ENCODE data around the gene ECI1.
"Not testable (repeated sequence)": the region's sequence is repeated elsewhere in the genome, so short reads cannot be mapped to it uniquely, and the experiment has no call there.

The ECI1 gene

GRCh38 chr16:2210386-2211365 lies 40.7 kb downstream of the ECI1 start, which contains the start of gene BRICD5:
BRICD5 (minus strand) TSS chr16:2210863; CDS start chr16:2210833, 30 bp downstream.
- no peak for DNase-seq (ENCODE audit: low spot score)

DNA sequence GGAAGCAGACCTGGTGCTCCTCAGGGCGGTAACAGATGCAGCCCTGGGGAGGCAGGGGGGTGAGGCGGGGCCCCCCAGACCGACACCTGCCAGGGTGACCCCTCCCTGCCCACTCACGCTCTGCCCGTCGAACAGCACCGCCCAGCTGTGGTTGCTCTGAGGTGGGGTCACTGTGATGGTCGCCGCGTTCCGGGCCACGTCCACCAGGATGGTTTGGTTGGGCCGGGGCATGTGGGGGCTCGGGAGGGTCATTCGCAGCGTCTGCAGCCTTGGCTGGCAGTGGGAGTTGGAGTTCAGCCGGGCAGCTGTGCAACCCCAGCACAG lies 41.4 kb downstream of the ECI1 start:
- DNase-seq (ENCODE audit: low spot score) = no peak

DNA sequence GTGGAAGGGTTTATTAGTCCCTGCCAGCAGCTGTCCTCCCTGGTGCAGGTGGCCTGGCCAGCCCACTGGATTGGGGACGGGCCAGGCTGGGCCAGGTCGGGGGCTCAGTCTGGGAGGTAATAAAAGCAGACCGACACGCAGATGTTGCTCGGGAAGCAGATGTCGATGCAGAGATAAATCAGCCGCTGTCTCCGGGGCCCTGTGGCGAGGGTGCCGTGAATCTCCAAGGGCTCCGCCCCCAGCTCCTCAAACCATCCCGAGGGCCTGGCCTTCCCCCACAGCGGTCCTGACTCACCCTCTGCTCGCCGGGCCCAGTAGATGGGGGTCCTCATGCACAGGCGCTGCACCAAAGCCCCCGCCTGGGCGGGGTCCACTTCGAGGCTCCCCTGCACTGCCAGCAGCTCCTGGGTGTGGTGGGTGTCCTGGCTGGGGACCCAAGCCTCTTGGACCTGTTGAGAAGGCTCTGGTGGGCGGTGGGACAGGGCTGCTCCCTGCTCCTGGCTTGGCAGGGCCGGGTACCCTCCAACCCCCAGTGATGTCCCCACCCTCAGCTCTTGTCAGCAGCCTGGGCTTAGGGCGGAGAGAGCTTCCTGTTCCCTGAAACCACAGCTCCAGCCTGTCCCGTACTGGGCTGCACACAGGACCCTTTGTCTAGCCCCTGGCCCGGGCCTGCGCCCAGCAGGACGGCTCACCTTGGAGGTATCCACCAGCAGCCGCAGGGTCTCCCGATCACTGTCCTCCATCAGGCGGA lies 42.0 kb downstream of the ECI1 start:
- DNase-seq (ENCODE audit: low spot score) = no peak

DNA sequence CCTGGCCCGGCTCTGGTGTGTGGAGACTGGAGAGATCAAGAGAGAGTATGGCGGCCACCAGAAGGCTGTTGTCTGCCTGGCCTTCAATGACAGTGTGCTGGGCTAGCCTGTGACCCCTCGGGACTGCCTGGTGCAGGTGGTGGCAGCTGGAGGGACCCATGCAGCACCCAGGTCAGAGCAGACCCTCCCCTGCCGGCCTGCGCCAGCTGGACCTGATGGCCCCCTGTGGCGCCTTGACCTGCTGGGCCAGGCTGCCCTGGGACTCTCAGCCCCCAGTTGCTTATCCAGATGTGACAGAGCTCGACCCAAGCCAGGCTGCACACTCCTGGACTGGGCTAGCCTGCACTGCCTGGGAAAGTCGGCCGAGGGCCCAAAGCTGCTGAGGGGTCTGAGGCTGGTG lies 42.6 kb downstream of the ECI1 start:
- no peak for DNase-seq (ENCODE audit: low spot score)

- no peak for DNase-seq (ENCODE audit: low spot score)
Measured at GRCh38 chr16:2208308-2208707, 43.1 kb downstream of the ECI1 start.

GRCh38 chr16:2207872-2208271 lies 43.5 kb downstream of the ECI1 start:
- DNase-seq (ENCODE audit: low spot score) = no peak

DNA sequence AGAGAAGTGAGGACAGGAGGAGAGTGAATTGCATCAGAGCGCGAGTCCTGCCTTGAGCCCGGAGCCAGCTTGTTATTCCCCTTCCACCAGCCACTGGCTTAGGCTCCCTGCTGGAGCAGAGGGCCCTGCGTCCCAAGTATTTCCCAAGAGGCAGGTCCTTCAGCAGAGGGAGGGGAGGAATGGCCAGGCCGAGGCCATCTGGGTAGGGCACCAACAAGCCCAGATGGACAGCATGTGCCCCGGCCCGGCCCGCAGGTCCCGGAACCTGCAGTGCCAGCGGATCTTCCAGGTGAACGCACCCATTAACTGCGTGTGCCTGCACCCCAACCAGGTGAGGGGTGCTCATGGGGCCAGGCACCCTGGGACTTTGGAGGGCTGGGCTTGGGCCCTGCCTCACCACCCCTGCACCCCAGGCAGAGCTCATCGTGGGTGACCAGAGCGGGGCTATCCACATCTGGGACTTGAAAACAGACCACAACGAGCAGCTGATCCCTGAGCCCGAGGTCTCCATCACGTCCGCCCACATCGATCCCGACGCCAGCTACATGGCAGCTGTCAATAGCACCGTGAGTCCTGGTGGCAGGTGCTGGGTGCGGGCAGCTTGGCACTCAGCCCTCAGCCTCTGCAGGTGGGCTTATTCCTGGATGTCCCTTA lies 44.5 kb downstream of the ECI1 start:
- DNase-seq (ENCODE audit: low spot score) = no peak

- no peak for DNase-seq (ENCODE audit: low spot score)
Measured at GRCh38 chr16:2206420-2206779, 45.0 kb downstream of the ECI1 start.

DNA sequence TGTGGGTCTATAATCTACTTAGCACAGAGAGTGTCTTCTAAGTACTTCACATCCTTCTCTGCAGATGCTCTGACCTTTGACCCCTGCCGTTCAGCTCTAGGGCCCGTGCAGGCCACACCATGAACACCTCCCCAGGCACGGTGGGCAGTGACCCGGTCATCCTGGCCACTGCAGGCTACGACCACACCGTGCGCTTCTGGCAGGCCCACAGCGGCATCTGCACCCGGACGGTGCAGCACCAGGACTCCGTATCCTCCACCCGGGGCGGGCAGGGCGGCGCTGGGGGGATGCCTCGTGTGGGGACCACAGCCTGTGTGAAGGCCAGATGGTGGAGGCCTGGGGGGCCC lies 45.4 kb downstream of the ECI1 start:
- DNase-seq (ENCODE audit: low spot score) = no peak

DNA sequence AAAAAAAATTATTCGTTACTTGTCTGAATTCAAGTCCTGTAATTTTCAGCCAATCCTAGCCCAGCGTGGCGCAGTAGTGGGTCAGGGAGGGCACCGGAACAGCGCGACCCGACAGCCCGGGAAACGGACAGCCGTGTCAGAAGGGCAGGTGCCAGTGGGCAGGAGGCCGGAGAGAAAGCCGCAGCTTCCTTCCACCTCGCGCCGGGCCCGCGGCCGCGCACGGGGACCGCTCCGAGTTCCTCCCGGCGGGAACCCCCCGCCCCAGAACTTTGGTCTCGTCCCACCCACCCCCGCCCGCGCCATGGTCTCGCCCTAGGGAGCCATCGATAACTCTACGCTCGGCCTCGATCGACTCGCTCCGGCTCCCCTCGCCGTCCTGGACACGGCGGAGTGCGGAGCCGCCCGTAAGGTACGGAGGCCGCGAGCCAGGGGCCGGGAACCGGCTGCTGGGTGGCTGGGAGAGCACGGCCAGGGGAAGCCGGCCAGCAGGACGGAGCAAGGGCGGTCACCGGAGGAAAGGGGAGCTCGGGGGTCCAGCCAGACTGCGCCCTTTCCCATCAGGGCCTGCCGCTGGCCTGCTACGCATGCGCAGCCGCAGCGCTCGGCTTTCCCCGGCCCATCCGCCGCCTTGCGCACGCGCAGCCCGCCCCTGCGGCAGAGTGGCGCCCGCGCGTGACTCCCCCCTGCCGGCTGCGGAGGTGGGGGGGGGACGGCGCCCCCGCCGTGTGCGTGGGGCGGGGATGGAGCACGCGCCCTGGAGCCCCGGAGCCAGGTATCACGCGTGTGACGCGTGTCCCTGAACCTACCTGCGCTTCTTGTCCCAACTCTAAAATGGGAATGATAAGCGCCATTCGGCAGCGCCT lies 46.1 kb downstream of the ECI1 start, which contains the start of gene MLST8:
MLST8 (plus strand) TSS at position 351 of the 863 bp plus-strand sequence. CDS start 632 bp downstream, outside the sequence.
- peak; percentile 86 for DNase-seq (ENCODE audit: low spot score)

DNA sequence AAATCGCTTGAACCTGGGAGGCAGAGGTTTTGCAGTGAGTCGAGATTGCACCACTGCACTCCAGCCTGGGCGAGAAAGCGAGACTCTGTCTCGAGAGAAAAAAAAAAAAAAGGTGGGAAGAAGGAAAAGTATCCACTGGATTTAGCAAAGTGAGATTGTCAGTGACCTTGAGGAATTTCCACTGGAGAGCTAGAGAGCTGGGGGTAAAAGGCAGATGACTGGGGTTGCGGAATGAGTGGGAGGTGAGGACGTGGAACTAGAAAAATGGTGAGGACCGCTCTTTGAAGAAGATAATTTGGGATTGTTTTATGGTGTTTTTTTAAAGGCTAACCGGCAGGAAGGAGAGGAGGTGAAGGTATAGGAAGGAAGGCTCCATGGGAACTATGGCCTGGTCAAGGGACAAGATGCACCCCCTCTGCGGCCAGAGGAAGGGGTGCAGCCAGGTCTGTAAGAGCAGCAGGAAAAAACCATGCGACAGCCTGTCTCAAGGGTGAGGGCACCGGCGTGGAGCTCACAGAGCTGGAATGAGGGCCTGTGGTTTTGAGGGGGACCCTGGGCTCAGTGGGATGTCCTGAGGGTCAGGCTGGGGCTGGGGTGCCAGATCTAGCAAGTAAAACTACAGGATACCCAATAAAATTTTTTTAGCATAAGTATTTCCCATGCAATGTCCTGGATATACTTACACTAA lies 46.8 kb downstream of the ECI1 start:
- DNase-seq (ENCODE audit: low spot score) = no peak

GRCh38 chr16:2203119-2203688 lies 48.2 kb downstream of the ECI1 start:
- not testable (repeated sequence) for DNase-seq (ENCODE audit: low spot score)

DNA sequence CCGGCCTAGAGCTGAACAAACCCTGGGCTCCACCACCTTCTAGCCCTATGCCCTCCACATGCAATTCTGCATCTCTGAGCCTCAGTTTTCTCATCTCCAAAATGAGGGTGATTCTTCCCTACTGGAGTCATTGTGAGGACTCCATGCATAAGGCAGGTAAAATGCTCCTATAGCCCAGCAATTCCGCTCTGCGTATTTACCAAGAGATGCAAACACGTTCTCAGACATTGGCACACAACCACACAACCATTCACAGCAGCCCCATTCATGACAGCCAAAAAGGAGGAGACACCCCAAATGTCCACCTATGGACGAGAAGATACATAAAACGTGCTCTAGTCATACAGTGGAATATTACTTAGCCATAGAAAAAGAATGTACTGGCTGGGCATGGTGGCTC lies 51.1 kb downstream of the ECI1 start:
- no peak for DNase-seq (ENCODE audit: low spot score)

- no peak for DNase-seq (ENCODE audit: low spot score)
Measured at GRCh38 chr16:2199621-2200139, 51.7 kb downstream of the ECI1 start.

DNA sequence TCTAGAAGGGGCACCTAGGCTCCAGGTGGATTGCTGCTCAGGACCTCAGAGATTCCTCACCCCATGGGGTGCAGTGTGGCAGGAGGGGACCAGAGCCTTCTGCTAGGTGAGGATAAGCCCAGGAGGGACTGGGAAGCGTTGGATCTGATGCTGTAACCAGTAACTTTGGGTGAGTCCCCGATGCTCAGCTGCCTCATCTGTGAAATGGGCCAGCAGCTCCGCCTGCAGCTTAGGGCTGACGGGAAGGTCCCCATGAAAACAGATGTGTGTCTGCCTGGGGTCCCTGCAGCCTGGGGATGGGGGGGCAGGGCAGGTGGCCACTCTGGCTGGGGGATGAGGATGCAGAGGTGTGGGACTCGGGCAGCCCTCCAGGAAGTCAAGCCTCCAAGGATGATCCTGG lies 52.3 kb downstream of the ECI1 start:
- DNase-seq (ENCODE audit: low spot score) = no peak

- DNase-seq (ENCODE audit: low spot score) = no peak
Measured at GRCh38 chr16:2198283-2198682, 53.1 kb downstream of the ECI1 start.

DNA sequence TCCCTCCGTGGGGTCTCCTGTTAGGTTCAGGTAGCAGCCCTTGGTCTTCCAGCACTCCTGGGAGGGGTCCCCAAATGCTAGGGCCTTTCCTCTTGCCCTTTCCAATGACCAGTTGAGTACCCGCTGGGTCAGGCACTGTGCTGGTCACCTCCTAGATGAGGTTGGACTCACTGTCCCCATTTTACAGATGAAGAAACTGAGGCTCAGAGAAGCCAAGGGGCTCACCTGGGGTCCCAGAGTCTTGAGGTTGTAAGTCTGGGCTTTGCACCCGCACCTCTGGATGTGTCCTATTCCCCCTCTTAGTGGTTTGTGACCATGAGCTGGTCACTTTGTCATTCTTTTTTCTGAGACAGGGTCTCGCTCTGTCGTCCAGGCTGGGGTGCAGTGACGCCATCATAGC lies 53.6 kb downstream of the ECI1 start:
- no peak for DNase-seq (ENCODE audit: low spot score)

DNA sequence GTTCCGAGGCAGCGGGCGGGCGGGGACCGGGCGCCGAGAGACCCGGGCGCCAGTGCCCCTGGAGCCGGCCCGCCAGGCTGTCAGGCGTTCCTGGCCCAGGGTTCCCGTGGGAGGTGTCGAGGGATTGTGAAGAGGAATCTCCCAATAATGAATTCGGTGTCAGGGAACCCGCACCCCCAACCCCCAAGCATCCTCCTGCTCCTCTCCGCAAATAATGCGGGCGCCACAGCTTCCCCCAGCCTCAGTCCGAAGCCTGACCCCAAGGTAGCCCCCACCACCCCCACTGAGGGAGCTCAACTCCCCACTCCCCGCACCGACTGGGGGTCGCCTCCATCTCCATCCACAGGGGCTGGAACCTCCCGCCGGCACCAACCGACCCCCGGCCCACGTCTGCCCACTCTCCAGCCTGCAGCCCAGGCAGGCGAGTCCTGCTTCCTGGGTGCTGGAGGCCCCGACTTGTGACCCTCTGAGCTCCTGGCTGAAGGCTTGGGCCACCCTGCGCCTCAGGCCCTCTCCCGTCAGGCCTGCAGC lies 54.3 kb downstream of the ECI1 start:
- no peak for DNase-seq (ENCODE audit: low spot score)

DNA sequence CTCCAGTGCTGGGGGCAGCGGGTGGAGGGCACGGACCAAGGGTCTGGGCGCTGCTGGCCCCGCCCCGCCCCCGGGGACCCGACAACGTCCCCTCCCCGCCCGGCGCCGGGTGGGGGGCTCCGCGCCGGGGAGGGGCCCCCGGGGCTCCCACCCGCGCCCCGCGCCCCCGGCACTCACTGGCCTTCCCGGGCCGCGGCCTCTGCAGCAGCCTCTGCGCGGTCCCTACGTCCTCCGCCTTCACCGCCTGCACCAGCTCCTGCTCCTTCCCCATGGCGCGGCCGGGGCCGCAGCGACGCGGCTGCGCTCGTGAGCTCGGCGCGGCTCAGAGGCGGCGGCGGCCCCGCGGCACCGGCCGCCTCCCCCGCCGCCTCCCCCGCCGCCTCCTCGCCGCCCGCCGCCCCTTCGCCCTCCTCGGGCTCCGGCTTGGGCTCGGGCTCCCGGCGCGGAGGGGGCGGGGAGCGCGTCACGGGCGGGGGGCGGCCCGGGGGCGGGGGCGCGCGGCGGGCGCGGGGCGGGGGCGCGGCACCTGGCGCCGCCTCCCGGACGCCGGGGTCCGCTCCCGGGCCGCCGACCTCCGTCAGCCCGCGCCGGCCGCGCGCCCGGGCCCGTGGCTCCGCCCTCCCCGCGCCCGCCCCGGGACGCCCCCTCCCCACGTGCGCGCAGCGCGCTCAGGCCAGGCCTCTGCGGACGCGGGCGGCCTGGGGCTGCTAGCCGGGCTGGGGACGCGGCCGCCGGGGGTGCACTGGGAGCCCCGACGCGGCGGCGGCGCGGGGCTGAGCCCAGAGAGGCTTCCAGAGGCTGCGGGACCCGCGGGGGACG lies 55.0 kb downstream of the ECI1 start, which contains the start of gene CASKIN1:
CASKIN1 (minus strand) TSS at position 444 of the 819 bp plus-strand sequence; CDS start at position 271, 173 bp downstream.
- no peak for DNase-seq (ENCODE audit: low spot score)
